ENCODE data around the gene LPIN2. TPM values are rescaled to one million over a fixed set of nuclear protein-coding genes. Genes with fewer than 3 reads are reported as not detected.
A peak's percentile ranks its signal among the peaks of the same experiment; 100 is the strongest.
"Not testable (repeated sequence)": the region's sequence is repeated elsewhere in the genome, so short reads cannot be mapped to it uniquely, and the experiment has no call there.

LPIN2 gene
- polyA plus RNA-seq, 1 donor, result 11.7 TPM

DNA sequence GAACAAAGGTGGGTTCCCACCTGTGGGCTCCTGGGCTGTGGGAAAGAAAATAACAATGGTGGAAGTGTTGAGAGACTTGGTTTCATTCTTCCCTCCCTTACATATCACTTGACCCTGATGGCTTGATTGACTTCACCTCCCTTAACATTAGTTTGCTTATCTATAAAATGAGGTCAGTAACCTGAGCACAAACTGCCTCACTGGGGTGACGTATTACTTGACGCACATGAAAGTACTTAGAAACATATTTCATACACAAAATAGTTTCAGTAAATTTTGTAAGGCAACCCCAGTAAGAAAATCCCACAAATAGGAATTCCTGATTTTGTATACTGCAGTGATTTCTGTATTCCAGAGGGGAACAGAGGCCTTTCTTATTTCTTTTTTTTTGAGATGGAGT lies 29.4 kb upstream of the LPIN2 start:
- DNase-seq, result no peak

DNA sequence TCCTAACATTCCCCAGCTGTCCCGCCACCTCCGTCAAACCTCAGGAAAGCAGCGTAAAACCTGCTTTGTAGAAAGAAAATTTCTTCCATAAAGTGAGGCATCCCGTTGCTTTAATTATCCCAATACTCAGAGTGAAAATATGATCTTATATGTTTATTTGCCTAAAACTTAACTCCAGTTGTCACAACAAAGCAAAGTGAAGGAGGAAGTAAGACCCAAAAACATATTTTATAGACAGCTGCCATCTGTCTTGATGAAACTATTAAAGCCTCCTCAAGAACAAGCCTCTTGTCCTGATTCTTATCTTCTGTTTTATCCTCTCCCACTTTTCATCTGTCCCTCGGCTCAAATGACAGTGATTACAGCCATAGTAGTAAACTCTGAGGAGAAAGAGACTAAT lies 28.9 kb upstream of the LPIN2 start:
- DNase-seq, result no peak

DNA sequence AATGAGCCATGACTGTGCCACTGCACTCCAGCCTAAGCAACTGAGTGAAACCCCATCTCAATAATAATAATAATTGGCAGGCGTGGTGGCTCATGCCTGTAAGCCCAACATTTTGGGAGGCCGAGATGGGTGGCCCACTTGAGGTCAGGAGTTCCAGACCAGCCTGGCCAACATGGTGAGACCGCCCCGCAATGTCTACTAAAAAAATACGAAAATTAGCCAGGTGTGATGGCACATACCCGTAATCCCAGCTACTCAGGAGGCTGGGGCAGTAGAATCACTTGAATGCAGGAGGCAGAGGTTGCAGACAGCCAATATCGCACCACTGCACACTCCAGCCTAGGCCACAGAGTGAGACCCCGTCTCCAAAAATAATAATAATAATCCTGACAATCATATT lies 27.9 kb upstream of the LPIN2 start:
- no peak for DNase-seq

DNA sequence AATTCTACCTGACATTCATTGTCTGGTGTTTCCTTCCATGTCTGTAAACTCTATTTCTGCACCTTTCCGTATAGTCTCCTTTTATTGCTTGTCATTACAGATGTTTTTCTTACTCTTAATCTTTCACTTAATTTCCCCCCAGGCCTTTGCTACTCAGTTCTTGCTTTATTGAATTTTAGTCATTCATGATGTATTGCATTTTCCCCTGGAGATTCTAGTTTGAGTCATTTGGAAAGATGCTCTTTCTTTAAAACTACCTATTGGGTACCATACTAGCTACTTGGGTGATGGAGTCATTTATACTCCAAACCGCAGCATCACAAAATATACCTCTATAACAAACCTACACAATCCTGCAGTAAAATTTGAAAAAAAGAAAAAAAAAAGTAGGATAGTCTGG lies 27.2 kb upstream of the LPIN2 start:
- no peak for DNase-seq

DNA sequence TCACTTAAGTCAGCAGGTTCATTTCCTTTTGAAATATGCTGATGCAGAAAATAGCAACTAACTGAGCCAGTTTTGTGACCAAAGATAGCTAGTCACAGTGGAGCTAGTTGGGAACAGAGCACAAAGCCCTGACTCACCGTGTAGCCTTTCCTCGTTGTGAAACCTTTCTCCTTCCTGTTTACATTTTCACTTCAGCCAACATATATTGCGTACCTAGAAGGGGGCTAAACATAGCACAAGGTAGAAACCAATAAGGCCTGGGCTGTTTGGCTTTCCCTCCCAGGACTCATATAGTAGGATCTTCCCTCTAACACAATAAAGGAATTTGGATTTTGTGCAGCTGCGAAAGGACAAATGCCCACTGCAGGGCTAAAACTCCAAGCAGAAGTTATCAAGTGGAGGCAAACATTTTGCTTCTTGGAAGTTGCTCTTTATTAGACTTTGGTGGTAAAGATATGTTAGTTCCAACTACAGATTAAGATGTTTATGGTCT lies 24.5 kb upstream of the LPIN2 start:
- DNase-seq, result no peak

DNA sequence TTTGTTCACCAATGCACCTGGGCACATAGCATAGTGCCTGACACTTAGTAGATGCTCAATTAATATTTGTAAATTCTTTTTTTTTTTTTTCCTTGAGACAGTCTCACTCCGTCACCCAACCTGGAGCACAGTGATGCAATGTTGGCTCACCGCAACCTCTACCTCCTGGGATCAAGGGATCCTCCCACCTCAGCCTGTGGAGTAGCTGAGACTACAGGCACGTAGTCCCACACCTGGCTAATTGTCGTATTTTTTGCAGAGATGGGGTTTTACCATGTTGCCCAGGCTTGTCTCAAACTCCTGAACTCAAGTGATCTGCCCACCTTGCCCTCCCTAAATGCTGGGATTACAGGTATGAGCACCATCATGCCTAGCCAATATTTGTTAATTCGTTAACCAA lies 23.2 kb upstream of the LPIN2 start:
- no peak for DNase-seq

DNA sequence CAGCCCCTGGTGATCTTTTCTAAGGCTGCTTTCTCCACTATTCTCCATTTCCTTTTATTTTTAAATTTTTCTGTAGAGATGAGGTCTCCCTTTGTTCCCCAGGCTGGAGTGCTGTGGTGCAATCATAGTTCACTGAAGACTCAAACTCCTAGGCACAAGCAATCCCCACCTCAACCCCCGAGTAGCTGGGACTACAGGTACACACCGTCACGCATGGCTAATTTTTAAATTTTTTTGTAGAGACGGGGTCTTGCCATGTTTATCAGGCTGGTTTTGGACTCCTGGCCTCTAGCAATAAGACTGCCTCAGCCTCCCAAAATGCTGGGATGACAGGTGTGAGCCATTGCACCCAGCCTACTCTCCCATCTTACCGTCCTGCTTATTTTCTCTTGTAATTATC lies 22.7 kb upstream of the LPIN2 start:
- no peak for DNase-seq

DNA sequence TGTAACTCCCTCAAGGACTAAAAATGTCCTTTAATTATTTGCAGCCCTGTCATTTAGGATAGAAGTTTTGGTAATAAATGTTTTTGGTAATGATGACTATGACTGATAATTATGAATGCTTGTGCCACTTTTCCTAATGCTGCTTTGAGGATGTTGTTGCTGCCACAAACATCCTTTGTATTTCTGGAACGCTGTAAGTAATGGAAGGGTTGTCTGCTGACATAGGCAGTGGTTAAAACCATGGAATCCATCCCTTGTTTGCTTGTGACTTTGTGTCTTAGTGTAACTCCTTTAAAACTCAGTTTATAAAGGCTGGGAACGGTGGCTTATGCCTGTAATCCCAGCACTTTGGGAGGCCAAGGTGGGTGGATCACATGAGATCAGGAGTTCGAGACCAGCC lies 19.8 kb upstream of the LPIN2 start:
- DNase-seq, result no peak

DNA sequence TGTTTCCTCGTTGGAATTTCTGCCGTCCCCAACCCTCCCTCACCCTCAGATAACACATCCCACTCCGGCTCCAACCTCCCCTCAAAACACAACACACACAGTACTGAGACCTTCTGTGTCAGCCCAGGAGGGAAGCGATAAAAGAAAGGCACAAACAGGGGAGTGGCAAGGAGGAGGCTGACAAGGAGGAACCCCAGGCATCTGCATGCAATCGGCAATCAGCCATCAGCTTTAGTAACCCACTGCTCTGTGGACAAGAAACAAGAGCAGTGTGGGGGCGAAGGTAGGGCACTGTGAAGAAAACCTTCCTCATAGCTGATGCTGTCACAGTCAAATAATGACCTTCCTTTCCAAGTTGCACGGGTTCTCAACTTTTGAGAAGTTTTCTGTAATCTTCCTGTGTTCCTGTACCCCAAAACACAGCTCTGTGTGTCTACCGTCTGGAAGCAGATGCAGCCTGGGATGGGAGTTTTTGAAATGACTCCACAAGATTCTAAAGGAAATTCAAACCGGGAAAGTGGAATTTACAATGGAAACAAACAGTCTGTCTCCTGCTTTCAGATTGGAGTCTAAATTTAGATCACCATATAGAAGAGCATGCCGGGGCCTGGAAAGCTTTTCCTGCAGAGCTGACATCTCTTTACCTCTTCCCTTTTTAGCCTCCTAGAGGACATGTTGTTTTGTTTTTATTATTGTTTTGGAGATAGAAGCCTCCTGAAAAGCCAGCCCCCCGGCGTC lies 16.4 kb upstream of the LPIN2 start:
- DNase-seq, result peak; percentile 59

DNA sequence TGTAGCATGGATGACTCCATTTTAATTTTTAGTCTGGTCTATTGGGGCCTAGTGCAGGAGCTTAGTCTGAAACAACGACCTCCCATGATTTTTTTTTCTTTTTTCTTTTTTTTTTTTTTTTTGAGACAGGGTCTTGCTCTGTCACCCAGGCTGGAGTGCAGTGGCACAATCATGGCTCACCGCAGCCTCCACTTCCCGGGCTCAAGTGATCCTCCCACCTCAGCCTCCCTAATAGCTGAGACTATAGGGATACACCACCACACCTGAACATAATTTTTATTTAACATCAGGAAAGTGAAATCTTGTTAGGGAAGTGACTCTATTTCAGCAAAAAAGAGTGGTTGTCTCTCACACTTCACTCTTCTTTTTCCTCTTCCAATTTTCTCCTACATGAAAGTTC lies 15.2 kb upstream of the LPIN2 start:
- not testable (repeated sequence) for DNase-seq

DNA sequence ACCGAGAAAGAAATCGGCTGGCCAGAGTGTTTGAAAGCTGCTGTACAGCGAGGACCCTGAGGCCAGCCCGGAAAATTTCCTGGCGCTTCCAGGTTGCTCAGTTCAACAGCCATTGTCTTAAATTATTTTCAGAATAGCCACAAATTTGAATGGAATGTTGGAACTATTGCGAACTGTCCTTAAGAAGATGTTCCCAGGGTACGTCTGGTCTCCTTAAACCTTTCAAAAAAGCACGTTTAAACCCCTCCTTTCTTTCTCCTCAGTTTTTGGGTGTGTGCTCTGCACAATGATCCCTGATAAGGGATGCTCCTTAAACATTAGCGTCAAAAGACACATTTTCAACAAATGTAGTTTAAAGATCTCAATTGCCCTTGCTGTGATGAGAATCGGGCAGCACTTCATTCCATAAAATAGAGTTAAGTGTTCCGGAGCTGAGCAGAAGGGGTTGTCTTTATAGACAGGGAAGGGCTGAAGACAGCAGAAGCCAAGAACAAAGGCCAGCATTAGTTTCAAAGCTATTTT lies 14.5 kb upstream of the LPIN2 start:
- DNase-seq, result no peak

DNA sequence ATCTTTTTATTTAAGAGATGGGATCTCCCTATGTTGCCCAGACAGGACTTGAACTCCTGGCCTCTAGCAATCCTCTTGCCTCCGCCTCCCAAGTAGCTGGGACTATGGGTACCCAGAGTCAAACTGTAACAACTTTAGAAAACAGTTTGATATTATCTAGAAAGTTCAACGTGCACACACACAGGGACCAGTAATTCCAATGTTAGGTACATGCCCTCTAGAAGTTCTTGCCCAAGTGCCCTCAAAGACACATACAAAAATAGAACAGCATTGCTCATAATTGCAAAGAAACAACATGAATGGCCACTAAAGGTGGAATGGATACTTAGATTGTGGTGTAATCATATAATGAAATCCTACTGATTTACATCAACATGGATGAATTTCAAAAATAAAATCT lies 12.6 kb upstream of the LPIN2 start:
- no peak for DNase-seq

DNA sequence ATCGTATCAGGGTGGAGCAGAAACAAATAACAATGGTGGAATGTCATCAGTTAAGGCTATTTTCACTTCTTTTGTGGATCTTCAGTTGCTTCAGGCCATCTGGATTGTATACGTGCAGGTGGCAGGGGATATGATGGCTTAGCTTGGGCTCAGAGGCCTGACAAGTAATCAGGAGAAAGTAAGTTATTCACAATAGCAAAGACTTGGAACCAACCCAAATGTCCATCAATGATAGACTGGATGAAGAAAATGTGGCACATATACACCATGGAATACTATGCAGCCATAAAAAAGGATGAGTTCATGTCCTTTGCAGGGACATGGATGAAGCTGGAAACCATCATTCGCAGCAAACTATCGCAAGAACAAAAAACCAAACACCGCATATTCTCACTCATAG lies 10.7 kb upstream of the LPIN2 start:
- DNase-seq, result not testable (repeated sequence)

DNA sequence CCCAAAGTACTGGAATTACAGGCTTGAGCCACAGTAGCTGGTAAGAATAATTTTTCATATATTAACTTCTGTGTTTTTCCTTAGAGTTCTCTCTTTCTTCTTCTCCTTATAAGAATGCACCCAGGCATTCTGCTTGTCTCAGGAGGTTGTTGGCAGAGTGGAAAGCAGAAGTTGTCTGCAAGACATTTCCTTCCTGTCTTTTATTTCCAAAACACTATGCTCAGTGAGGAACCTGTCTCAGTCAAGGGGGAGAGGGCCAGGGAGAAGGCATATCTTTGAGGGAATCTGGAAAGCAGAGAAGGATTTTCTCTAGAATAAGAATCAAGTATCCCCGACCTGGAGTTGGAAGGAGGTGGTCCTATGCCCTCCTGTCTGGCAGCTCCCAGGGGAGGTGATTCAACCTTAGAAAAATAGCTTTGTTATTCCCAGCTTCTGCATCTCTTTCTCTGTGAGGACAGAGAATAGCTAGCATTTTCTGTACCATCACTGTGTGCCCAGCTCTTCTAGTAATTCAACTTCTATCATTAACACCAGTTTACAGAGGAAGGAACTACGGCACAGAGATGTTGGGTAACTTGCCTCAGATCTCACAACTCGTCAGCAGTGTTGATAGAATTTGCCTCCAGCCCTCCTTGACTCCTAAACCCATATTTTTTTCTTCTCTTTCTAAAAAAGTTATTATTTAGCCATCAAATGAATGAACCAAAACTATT lies 3.8 kb upstream of the LPIN2 start:
- DNase-seq, result no peak

DNA sequence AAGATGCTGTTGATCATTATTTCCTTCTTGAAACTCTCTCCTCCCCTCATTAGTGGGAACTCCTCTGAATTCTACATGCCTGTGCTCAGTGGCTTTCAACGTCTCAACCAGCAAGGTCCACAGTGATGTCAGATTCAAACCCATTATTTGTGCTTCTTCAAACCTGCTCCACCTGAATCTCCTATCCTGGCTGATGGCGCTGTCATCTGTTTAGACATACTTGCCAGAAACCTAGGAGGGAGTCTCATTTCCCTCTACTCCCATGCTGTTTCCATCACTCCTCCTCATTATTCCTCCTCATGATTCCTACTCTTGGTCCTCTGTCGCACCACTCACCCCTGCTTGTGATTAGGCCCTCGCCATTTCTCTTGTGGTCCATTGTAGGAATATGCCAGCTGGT lies 2.9 kb upstream of the LPIN2 start:
- no peak for DNase-seq

DNA sequence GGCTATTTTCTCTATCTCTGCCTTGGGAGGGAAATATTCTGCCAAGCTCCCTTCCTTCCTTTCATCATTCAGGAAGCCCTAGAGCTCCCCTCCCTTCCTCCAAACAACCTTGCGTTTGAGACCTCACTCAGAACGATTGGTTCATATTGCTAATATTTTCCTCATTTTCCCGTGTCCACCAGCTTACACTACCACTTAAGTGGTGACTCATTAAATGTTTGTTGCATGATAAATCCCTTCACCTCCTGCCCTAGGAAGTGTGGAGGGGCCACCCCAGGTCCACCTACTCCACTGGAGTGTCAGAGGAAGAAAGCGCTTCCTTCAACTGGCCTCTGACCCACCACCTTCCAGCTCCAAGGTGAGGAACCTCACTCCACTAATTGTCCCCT lies 2.3 kb upstream of the LPIN2 start:
- DNase-seq, result no peak

DNA sequence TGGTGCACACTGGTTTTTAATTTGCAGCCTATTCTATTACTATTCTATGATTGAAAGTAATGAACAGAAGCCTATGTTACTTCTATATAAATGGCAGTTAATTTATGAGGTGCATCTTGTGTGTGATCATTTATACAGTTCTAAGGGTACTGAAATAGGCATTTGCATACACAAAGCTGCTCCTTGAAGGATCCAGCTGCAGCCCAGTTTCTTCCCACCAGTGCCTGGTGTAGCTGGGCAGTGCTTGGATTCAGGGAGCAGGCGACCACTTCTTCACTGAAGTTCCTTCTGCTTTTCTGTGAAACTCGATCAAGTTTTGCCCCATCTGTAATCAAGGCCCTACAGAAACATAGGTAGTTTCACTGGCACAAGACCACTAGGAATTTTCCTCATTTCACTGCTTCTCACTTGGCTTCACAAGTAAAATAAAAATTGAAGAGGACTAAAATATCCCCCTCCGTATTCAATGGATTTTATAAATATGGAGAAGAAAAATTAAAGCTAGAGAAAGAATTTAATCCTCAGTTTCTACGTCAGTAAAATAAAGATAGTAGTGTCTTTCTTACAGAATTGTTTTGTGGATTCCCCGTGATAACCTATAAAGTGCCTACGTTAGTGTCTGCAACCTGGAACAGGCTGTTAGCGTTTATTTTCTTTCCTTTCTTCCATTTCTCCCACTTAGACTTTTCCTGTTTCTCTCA lies 1.7 kb upstream of the LPIN2 start:
- no peak for DNase-seq

DNA sequence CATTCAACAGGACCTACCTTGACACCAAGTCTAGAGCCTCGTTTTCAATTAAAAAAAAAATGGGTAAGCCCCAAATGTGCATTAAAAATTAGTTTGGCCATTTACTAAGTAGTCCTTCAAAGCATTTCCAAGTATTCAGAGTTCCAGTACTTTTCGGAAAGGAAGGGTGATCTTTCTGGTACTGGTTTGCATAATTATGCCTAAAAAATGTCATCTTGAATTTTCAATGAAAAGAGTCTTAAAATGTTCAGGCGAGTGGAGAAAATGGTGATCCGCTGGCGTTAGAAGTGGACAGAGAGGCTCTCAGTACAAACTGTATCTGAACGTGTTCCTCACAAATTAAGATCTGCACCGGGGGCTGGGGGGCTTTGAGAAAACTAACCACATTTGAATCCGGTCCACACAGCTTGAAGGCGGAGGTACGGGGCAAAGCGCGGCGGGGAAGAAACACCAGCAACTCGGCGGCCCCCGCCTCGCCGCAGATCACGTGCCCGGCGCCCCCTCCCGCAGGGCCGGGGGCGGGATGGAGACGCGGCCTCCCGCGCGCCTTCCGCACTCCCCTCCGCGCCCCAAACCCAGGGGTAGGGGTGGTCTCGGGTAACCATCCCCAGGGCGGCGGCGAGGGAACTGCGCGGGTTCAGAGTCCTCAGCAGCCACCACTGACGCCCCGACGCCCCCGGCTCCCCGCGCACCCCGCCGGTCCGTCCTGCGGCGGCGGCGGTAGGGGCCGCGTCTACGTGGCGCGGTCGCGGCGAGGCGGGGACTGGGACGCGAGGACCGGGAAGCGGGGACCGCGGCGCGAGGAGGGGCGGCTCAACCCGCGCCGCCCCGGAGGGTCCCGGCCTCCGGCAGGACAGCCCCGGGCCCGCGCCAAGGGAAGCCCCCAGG lies 564 bp downstream of the LPIN2 start:
- DNase-seq, result peak; percentile 72

DNA sequence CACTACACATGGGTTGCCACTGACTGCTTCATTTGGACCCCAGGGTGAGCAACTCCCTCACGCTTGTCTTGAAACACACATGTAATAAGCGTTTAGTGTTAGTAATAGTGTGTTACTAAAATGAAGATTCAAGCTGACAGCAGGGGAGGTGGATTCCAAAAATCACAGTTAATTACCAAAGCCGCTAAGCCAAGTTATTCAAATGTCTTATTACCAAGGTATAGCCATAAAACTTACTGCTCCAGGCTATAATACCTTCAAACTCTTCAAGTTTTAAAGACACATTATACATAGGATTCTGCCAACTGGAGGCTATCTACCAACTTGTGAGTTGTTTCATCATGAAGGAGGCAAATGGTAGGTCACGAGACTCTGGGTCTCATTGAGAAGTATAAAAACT lies 2.9 kb downstream of the LPIN2 start:
- DNase-seq, result no peak

DNA sequence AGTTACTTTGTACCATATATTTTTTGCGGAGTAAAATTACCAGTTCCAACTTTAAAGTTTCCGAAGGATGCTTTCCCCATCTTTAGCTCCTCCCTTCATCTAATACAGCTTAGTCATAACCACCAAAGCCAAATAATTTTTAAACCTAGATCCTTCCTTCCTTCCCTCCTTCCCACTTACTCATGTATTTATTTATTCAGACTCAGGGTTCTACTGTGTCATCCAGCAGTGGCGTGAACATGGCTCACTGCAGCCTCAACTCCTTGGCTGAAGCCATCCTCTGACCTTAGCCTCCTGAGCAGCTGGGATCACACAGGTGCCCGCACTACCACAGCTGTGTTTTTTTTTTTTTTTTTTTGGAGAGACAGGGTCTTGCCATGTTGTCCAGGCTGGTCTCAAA lies 4.4 kb downstream of the LPIN2 start:
- no peak for DNase-seq

DNA sequence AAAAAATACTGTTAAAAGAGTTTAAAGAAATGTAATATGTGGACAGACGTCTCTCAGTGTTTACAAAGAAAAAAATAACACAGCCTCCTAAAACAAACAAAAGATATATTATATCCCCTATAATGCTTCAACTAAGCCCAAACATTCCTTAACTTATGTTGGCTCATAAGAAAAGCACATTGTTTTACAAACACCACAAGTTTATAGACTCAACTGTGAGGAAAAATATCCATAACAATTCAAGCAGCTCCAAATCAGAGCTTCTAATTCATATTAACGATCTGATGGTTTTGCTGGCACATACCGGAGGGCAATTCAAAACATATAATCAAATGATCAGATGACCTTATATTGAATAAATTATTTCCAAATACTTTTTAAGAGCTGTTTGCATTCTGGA lies 5.5 kb downstream of the LPIN2 start:
- DNase-seq, result no peak

DNA sequence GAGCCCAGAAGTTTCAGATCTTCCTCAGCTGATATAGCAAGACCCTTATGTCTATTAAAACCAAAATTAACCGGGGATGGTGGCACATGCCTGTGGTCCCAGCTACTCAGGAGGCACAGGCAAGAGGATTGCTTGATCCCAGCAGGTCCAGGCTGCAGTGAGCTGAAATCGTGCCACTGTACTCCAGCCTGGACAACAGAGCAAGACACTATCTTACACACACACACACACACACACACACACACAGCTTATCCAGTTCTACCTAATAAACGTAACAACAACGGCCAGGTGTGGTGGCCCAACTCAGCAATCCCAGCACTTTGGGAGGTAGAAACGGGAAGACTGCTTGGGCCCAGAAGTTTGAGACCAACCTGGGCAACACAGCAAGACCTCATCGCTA lies 7.5 kb downstream of the LPIN2 start:
- DNase-seq, result no peak

Measured in hindlimb muscle (tissue), 1 donor.